Measurements from ENCODE around the gene ACTL10.

DNA sequence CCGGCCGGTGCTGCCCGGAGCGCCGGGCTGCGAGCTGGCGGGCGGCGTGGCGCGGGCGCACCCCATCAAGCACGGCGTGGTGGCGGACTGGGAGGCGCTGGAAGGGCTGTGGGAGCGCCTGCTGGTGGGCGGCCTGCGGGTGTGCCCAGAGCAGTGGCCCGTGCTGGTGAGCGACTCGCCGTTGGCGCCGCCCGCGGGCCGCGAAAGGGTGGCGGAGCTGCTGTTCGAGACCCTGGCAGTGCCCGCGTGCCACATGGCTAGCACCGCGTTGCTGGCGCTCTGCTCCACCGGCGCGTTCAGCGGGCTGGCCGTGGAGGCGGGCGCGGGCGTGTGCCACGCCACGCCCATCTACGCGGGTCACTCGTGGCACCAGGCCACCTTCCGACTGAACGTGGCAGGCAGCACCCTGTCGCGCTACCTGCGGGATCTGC lies 517 bp downstream of the ACTL10 start:
- TF ChIP-seq RNF2 (IDR thresholded peaks at IDR 0.05; ENCODE audit: borderline replicate concordance, low read depth) (no peak), JUNB (IDR thresholded peaks at IDR 0.05) (no peak), NFE2L2 (conservative IDR thresholded peaks at IDR 0.05; ENCODE audit: low read length) (no peak)
- TF ChIP-seq, protein P1, sequence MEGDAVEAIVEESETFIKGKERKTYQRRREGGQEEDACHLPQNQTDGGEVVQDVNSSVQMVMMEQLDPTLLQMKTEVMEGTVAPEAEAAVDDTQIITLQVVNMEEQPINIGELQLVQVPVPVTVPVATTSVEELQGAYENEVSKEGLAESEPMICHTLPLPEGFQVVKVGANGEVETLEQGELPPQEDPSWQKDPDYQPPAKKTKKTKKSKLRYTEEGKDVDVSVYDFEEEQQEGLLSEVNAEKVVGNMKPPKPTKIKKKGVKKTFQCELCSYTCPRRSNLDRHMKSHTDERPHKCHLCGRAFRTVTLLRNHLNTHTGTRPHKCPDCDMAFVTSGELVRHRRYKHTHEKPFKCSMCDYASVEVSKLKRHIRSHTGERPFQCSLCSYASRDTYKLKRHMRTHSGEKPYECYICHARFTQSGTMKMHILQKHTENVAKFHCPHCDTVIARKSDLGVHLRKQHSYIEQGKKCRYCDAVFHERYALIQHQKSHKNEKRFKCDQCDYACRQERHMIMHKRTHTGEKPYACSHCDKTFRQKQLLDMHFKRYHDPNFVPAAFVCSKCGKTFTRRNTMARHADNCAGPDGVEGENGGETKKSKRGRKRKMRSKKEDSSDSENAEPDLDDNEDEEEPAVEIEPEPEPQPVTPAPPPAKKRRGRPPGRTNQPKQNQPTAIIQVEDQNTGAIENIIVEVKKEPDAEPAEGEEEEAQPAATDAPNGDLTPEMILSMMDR (IDR thresholded peaks at IDR 0.05), result no peak

Measured in A549 (cell line).